Femur (tissue), 1 donor: ENCODE data around the gene PDE6A.
A peak's percentile ranks its signal among the peaks of the same experiment; 100 is the strongest.

ENCODE experiments used
- DNase-seq: peaks from one replicate; pipeline ENCODE4 v3.0.0-alpha.2; 2017

The PDE6A gene

GRCh38 chr5:149833116-149833827 is 111.3 kb downstream of the PDE6A start:
- no peak for DNase-seq

DNA sequence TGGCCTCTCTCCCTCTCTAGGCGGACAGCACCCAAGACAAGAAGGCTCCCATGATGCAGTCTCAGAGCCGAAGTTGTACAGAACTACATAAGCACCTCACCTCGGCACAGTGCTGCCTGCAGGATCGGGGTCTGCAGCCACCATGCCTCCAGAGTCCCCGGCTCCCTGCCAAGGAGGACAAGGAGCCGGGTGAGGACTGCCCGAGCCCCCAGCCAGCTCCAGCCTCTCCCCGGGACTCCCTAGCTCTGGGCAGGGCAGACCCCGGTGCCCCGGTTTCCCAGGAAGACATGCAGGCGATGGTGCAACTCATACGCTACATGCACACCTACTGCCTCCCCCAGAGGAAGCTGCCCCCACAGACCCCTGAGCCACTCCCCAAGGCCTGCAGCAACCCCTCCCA is 112.0 kb downstream of the PDE6A start:
- no peak for DNase-seq

- DNase-seq, result no peak
Observed at GRCh38 chr5:149831492-149831891, 113.1 kb downstream of the PDE6A start.

- no peak for DNase-seq
Observed at GRCh38 chr5:149830579-149830978, 114.0 kb downstream of the PDE6A start.

- no peak for DNase-seq
Observed at GRCh38 chr5:149829954-149830353, 114.6 kb downstream of the PDE6A start.

- DNase-seq, result peak; percentile 87
Observed at GRCh38 chr5:149828161-149829011, 116.2 kb downstream of the PDE6A start.

GRCh38 chr5:149827546-149827945 is 117.0 kb downstream of the PDE6A start:
- no peak for DNase-seq

DNA sequence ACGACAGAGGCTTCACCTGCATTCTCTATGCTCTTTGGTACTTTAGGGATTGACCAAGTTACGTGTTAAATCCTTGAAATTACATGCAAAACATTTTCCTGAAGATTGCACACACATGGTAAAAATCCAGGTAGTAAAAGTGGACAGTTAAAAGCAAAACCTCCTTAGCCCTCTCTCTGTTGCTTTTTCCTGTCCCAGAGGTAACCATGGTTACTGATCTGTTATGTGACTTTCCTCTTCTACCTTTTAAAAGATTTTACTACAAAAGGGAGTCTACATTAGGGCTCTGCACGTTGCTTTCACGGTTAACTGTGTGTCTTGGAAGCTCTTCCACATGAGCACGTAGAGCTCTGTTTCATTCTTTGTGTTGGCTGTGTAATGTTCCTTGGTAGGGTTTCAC is 117.5 kb downstream of the PDE6A start:
- DNase-seq, result no peak

- DNase-seq, result peak; percentile 46
Observed at GRCh38 chr5:149826574-149826973, 118.0 kb downstream of the PDE6A start.

DNA sequence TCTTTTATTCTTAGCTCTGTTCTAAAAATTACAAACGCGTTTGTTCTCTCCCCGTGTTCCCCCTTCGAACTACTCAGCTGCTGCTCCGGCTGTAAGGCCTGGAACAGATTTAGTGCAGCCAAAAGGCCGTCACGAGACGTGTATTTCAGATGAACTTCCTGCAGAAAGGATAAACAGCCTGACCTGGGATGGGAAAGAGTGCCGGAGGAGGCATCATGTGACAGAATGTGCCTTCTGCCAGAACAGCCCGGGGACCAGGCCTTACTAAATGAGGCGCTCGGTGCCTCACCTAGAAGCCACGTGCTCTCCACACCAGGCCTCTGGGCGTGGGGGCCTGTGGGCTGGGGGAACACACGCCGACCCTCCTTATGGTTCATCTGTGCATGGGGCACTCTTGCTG is 119.7 kb downstream of the PDE6A start:
- peak; percentile 49 for DNase-seq

- DNase-seq, result no peak
Observed at GRCh38 chr5:149824120-149824519, 120.5 kb downstream of the PDE6A start.

- no peak for DNase-seq
Observed at GRCh38 chr5:149823375-149823774, 121.2 kb downstream of the PDE6A start.

- no peak for DNase-seq
Observed at GRCh38 chr5:149822301-149822700, 122.3 kb downstream of the PDE6A start.

- DNase-seq, result no peak
Observed at GRCh38 chr5:149820536-149821510, 123.8 kb downstream of the PDE6A start.

- no peak for DNase-seq
Observed at GRCh38 chr5:149820012-149820411, 124.6 kb downstream of the PDE6A start.

GRCh38 chr5:149818116-149818515 is 126.5 kb downstream of the PDE6A start:
- no peak for DNase-seq

DNA sequence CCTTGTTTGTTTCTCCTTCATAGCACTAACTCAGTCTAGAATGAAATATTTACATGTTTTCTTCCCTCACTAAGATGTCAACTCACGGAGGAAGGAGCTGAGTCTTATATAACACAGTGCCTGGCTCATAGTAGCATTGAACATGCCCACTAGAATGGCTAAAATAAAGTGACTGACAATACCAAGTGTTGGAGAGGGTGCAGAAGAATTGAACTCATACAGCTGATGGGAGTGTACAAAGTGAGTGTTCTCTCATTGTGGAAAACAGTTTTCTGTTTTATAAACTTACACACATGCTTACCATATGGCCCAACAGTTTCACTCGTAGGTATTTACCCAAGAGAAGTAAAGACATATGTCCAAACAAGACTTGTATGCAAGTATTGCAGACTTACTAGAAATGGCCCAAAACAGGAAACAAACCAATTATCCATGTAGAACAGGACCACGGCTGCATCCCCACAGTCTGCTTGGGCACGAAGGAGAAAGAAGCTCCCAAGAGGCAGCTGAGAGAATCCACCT is 127.0 kb downstream of the PDE6A start:
- no peak for DNase-seq

GRCh38 chr5:149816661-149817060 is 127.9 kb downstream of the PDE6A start:
- DNase-seq, result no peak

- no peak for DNase-seq
Observed at GRCh38 chr5:149811453-149811852, 133.1 kb downstream of the PDE6A start.

DNA sequence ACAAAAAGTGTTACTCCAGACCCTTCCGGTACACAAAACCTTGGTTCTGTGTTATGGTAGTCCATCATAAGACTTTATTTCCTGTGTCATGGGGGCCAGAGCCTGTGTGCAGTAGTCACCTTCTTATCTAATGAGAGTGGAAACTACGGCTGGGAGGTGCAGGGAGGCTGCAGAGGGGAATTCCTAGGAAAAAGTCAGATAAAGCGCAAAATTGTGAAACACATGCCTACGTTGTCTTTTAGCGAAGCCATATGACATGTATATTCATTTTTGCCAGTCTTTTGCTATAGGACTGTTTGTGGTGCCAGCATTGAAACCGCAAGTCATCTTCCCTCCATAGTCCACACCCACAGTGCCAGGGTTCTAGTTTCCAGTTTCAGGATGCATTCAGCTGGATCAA is 133.7 kb downstream of the PDE6A start:
- no peak for DNase-seq

DNA sequence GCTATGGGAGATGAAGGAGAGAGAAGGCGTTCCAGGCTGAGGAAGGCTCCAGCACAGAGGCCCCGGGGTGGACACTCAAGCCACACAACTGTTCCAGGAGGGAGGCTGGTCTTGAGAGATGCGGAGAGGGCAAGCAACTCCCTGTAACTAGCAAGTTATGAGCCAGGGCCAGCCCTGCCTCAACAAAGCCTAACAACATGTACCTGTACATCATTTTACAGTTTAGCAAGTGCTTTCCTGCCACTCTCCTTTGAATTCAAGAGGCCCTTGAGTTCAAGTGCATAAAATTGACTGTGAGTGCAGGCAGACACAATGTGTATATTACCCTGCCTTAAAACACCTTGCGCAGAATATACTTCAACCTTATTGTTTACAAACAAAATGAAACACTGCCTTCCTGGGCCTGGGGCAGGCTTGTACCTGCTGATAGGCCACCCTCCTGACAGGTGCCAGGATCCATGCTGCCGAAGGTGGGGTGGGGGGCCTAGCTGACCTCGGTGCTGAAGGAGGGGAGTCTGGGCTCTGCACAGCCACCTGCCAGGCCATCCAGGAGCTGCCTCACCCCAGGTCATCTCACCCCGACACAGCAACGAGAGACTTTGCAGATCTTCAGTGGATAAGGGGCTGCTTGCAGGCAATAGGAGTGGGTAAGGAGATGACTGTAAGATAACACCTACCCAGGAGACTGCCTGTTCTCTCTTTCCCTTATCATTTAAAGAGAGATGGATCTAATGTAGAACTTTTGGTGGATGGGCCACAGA is 134.5 kb downstream of the PDE6A start:
- DNase-seq, result no peak
